NCI-H2196 (cell line): ENCODE results near the gene GPC6.
"Not testable (repeated sequence)": the region's sequence is repeated elsewhere in the genome, so short reads cannot be mapped to it uniquely, and the experiment has no call there.

Source experiments
- DNase-seq: peaks from one replicate; lab custom pipeline; 2025; ENCODE audit not compliant: unreplicated experiment; lab: John Stamatoyannopoulos, UW

GPC6 gene

GRCh38 chr13:93422980-93423543, 196.5 kb downstream of the GPC6 start:
- DNase-seq, result no peak

GRCh38 chr13:93425411-93425810, 198.8 kb downstream of the GPC6 start:
- DNase-seq, result no peak

- no peak for DNase-seq
These were observed 203.8 kb downstream of the GPC6 start for GRCh38 chr13:93430381-93430780.

GRCh38 chr13:93435651-93436050, 209.0 kb downstream of the GPC6 start:
- no peak for DNase-seq

GRCh38 chr13:93437081-93437480, 210.5 kb downstream of the GPC6 start:
- DNase-seq, result no peak

DNA sequence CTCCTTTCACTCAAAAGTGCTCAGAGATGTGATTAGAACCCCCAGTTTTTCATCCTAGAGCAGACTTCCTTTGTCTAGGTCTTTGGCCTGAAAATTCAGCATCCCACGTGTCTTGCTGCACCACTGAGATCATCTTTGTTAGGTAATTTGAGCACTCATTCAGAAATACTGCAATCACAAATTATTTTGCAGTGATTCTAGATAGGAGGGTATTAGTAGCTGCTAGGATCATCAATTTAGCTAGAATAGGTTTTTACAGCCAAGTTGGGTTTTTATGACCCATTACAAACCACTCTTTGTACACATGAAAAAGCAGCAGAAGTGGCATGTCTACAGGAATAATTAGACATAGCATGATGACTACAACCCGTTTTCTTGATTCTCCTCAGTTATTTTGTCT, 219.6 kb downstream of the GPC6 start:
- no peak for DNase-seq

GRCh38 chr13:93450191-93450621, 223.6 kb downstream of the GPC6 start:
- DNase-seq, result no peak

DNA sequence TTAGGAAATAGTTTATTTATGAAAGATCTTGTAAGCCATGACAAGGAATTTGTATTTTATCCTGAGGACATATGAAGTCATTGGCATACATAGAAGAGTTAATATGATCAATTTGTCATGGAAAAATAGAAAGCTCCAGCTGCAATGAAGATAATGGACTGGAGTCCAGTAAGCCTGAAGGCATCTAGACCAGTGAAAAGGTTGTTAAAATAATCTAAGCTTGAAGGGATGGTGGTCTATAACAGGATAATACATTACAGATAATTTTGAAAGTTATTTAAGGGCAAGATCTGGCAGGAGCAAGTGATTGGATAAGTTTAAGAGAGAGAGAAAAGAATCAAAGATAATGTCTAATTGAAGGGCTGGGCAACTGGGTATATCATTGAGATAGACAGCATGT, 224.2 kb downstream of the GPC6 start:
- no peak for DNase-seq

DNA sequence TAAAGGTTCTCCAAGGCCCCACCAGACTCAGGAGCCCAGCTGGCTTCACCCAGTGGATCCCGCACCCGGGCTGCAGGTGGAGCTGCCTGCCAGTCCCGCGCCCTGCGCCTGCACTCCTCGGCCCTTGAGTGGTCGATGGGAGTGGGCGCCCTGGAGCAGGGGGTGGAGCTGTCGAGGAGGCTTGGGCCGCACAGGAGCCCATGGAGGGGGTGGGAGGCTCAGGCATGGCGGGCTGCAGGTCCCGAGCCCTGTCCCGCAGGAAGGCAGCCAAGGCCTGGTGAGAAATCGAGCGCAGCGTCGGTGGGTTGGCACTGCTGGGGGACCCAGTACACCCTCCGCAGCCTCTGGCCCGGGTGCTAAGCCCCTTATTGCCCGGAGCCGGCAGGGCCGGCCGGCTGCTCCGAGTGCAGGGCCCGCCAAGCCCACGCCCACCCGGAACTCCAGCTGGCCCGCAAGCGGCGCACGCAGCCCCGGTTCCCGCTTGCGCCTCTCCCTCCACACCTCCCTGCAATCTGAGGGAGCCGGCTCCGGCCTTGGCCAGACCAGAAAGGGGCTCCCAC, 228.1 kb downstream of the GPC6 start:
- not testable (repeated sequence) for DNase-seq

- no peak for DNase-seq
These were observed 229.3 kb downstream of the GPC6 start for GRCh38 chr13:93455861-93456260.

DNA sequence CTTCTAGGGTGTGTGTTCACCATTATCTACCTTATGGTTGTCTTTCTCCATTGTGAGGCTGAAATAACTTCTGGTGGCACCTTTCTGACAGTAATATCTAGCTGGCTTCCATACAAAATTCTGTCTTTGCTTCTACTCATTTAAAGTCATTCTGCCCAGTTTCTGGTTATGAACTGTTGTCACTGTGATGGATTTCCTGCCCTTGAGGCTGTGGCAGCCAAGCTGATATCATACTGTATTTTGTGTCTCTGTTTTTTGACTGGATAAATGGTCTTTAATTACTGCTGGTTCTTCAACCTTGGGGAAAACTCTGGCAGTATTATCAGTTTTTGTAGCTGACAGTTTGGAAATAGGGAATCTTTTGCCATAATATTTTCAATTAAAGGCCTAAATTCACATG, 233.4 kb downstream of the GPC6 start:
- DNase-seq, result no peak

GRCh38 chr13:93462151-93462550, 235.5 kb downstream of the GPC6 start:
- DNase-seq, result no peak

DNA sequence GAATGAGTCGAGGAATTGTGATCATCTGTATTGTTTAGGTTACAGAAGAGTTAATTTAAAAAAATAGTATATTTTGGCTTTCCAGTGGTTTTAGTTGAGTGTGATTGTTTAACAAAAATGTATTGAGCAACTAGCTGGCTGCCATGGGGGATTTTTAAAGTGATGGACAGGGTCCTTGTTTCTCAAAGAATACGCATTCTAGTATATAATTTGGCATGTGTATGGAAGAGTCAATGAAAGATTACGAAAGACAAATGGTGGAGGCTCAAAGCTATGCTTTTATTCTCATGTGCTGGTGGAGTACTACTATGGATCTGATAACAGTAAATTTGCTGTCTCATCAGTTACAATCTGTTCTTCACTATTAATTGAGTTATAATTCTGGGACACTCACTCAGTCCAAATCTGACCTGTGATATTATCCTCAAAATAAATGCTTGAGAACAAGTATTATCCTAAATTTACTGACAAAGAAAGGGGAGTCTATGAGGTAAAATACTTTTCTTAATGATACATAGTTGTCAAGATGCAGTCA, 240.0 kb downstream of the GPC6 start:
- no peak for DNase-seq

GRCh38 chr13:93467175-93467574, 240.6 kb downstream of the GPC6 start:
- DNase-seq, result no peak

DNA sequence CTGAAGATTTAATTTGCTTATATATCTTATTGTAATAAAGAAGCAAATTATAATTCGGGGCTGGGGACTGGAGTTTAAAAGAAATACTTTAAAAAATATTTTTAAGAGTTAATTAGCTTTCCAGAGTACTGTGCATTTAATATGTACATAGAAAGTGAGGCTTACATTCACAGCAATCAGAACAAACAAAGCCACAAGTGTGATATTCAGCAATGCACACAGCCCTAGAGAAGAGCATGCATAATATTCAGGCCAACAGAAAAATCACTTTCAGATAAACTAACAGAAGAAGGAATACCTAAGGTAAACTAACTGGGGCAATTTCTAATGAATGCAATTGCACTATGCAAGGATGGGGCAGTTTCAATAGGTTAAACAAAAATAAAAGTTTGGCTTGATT, 241.8 kb downstream of the GPC6 start:
- DNase-seq, result no peak

- DNase-seq, result no peak
These were observed 245.7 kb downstream of the GPC6 start for GRCh38 chr13:93472296-93472695.

DNA sequence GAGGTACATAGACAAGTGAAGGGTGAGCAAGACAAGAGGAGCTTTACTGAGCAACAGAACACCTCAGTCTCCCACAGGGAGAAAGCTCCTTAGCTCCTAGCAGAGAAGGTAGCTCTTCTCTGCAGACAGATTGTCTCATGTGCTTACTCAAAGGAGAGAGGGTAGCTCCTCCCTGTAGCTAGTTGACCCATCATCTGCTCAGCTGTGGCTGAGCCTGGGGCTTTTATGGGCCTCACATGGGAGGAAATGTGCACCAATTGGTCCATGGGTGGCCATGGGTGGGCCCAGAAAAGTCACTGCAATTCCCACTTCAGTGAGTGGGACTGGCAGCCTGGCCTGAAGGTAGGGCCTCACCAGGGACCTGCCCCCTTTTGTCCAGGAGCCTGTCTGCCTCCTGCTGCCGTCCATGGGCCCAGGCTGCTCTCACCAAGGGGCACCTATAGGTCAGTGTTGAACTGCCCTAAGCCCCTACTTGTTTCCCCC, 246.2 kb downstream of the GPC6 start:
- DNase-seq, result no peak

GRCh38 chr13:93473441-93474270, 247.0 kb downstream of the GPC6 start:
- DNase-seq, result no peak

DNA sequence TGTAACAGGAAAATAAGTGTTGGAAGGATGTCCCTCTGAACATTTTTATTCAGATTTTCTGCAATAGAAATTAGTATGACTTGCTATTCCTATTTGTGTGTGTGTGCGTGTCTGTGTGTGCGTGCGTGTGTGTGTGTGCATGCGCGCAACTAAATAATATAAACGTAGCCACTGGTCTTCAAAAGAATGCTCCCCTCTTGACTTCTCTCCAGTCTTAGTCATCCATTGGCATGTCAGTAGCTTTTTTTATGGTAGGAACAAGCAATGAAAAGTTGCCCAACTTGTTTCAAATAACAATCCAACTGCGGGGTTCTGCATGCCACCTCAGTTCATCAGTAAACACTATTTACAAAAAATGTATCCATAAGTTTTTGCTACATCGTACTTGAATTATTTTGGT, 249.6 kb downstream of the GPC6 start:
- no peak for DNase-seq

GRCh38 chr13:93477238-93477637, 250.6 kb downstream of the GPC6 start:
- no peak for DNase-seq

DNA sequence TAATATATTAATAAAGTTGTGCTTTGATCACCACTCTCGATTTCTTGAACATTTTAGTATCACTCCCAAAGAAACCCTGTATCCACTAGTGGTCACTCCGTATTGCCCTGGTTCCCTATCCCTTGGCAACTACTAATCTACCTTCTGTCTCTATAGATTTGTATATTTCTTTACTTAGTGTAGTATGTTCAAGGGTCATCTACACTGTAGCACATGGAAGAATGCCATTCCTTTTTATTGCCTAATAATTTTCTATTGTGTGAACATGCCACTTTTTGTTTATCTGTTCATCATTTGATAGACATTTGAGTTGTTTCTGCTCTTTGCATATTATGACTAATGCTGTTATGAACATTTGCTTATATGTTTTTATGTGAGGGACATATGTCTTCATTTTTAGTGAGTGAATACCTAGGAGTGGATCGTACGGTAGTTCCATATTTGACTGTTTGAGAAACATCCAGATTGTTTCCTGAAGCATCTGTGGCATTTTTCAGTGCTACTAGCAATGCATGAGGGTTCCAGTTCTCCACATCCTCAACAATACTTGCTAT, 254.0 kb downstream of the GPC6 start:
- no peak for DNase-seq

DNA sequence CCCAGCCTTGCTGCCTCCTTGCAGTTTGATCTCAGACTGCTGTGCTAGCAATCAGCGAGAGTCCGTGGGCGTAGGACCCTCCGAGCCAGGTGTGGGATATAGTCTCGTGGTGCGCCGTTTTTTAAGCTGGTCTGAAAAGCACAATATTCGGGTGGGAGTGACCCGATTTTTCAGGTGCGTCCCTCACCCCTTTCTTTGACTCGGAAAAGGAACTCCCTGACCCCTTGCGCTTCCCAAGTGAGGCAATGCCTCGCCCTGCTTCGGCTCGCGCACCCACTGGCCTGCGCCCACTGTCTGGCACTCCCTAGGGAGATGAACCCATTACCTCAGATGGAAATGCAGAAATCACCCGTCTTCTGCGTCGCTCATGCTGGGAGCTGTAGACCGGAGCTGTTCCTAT, 269.5 kb downstream of the GPC6 start:
- not testable (repeated sequence) for DNase-seq
